ENCODE results near the gene NPAP1. TPM values are rescaled to one million over a fixed set of nuclear protein-coding genes. Genes with fewer than 3 reads are reported as not detected.
"Not testable (repeated sequence)": the region's sequence is repeated elsewhere in the genome, so short reads cannot be mapped to it uniquely, and the experiment has no call there.

NPAP1 gene
- total RNA-seq, 1 donor, result not detected

- no peak overlapping the region for H3K27ac ChIP-seq (ENCODE audit: low read depth, low read length)
- no peaks in the 10 kb centered on the region for H4K20me1 ChIP-seq (ENCODE audit: insufficient read depth, low read length)
- H3K79me2 ChIP-seq (ENCODE audit: insufficient read depth, low read length), result no peaks in the 10 kb centered on the region
- TF ChIP-seq CTCF (IDR thresholded peaks at IDR 0.05; ENCODE audit: extremely low read depth, low read depth, low read length), result no peak
- H3K4me2 ChIP-seq (ENCODE audit: insufficient read depth, low read length), result no peak overlapping the region
- DNase-seq (ENCODE audit: insufficient read length, low spot score, missing footprints), result peak; percentile 45
- no peak overlapping the region for H3K4me3 ChIP-seq (ENCODE audit: insufficient read depth, low read length)
- H3K36me3 ChIP-seq (ENCODE audit: insufficient read depth, low read length), result no peaks in the 10 kb centered on the region
- H3K9me3 ChIP-seq (ENCODE audit: low read depth, low read length), result peaks cover 5% of the 10 kb centered on the region
- H2AFZ ChIP-seq (ENCODE audit: low read length), result no peak overlapping the region
- H3K27me3 ChIP-seq (ENCODE audit: insufficient read depth, low read length), result no peaks in the 10 kb centered on the region
- no peaks in the 10 kb centered on the region for H3K4me1 ChIP-seq (ENCODE audit: insufficient read depth, low read length)
Observed at GRCh38 chr15:24678485-24678884, 2.9 kb downstream of the NPAP1 start.

GRCh38 chr15:24682002-24682401 lies 6.4 kb downstream of the NPAP1 start:
- H3K27ac ChIP-seq (ENCODE audit: low read depth, low read length), result no peak overlapping the region
- no peaks in the 10 kb centered on the region for H4K20me1 ChIP-seq (ENCODE audit: insufficient read depth, low read length)
- no peak overlapping the region for H3K4me3 ChIP-seq (ENCODE audit: insufficient read depth, low read length)
- H3K79me2 ChIP-seq (ENCODE audit: insufficient read depth, low read length), result no peaks in the 10 kb centered on the region
- no peaks in the 10 kb centered on the region for H3K4me1 ChIP-seq (ENCODE audit: insufficient read depth, low read length)
- no peaks in the 10 kb centered on the region for H3K9me3 ChIP-seq (ENCODE audit: low read depth, low read length)
- no peaks in the 10 kb centered on the region for H3K36me3 ChIP-seq (ENCODE audit: insufficient read depth, low read length)
- H3K27me3 ChIP-seq (ENCODE audit: insufficient read depth, low read length), result no peaks in the 10 kb centered on the region
- H2AFZ ChIP-seq (ENCODE audit: low read length), result no peak overlapping the region
- H3K4me2 ChIP-seq (ENCODE audit: insufficient read depth, low read length), result no peak overlapping the region
- DNase-seq (ENCODE audit: insufficient read length, low spot score, missing footprints), result no peak
- TF ChIP-seq CTCF (IDR thresholded peaks at IDR 0.05; ENCODE audit: extremely low read depth, low read depth, low read length), result no peak

- not testable (repeated sequence) for H3K9me3 ChIP-seq (ENCODE audit: low read depth, low read length); H3K4me3 ChIP-seq (ENCODE audit: insufficient read depth, low read length); H2AFZ ChIP-seq (ENCODE audit: low read length); DNase-seq (ENCODE audit: insufficient read length, low spot score, missing footprints); H4K20me1 ChIP-seq (ENCODE audit: insufficient read depth, low read length); H3K27me3 ChIP-seq (ENCODE audit: insufficient read depth, low read length); H3K4me2 ChIP-seq (ENCODE audit: insufficient read depth, low read length); H3K27ac ChIP-seq (ENCODE audit: low read depth, low read length); H3K79me2 ChIP-seq (ENCODE audit: insufficient read depth, low read length); H3K36me3 ChIP-seq (ENCODE audit: insufficient read depth, low read length); H3K4me1 ChIP-seq (ENCODE audit: insufficient read depth, low read length)
Observed at GRCh38 chr15:24682905-24683304, 7.3 kb downstream of the NPAP1 start.

GRCh38 chr15:24683736-24684135 lies 8.2 kb downstream of the NPAP1 start:
- H3K4me2 ChIP-seq (ENCODE audit: insufficient read depth, low read length), result no peak overlapping the region
- no peaks in the 10 kb centered on the region for H3K36me3 ChIP-seq (ENCODE audit: insufficient read depth, low read length)
- no peaks in the 10 kb centered on the region for H3K4me1 ChIP-seq (ENCODE audit: insufficient read depth, low read length)
- no peaks in the 10 kb centered on the region for H3K9me3 ChIP-seq (ENCODE audit: low read depth, low read length)
- no peak for TF ChIP-seq CTCF (IDR thresholded peaks at IDR 0.05; ENCODE audit: extremely low read depth, low read depth, low read length)
- H3K4me3 ChIP-seq (ENCODE audit: insufficient read depth, low read length), result no peak overlapping the region
- no peak overlapping the region for H2AFZ ChIP-seq (ENCODE audit: low read length)
- no peak overlapping the region for H3K27ac ChIP-seq (ENCODE audit: low read depth, low read length)
- no peaks in the 10 kb centered on the region for H3K79me2 ChIP-seq (ENCODE audit: insufficient read depth, low read length)
- H4K20me1 ChIP-seq (ENCODE audit: insufficient read depth, low read length), result no peaks in the 10 kb centered on the region
- no peak for DNase-seq (ENCODE audit: insufficient read length, low spot score, missing footprints)
- H3K27me3 ChIP-seq (ENCODE audit: insufficient read depth, low read length), result no peaks in the 10 kb centered on the region
